Measurements from ENCODE around the gene RBFOX1. TPM values are rescaled to one million over a fixed set of nuclear protein-coding genes. Genes with fewer than 3 reads are reported as not detected.

The RBFOX1 gene
- total and polyA plus RNA-seq, 2 donors (not counting 1 experiment from before 2014, with no cell fraction given): not detected

GRCh38 chr16:7487574-7488323 is 155.1 kb downstream of the RBFOX1 start:
- Histone ChIP-seq H3K27ac (ENCODE audit: low read length in 2 of 2) (no peak overlapping the region), H4K20me1 (ENCODE audit: control insufficient read depth, insufficient read depth, low read length, poor library complexity, severe bottlenecking) (no peaks in the 10 kb centered on the region), H3K4me3 (ENCODE audit: control extremely low read depth in 1 of 5, extremely low read depth in 1 of 5, insufficient read depth in 1 of 5, low read depth in 2 of 5, low read length in 4 of 5) (no peak overlapping the region), H3K79me2 (ENCODE audit: control insufficient read depth, insufficient read depth, low read length) (no peaks in the 10 kb centered on the region), H3K4me1 (ENCODE audit: control insufficient read depth in 2 of 2, insufficient read depth in 2 of 2, low read length in 2 of 2) (no peaks in the 10 kb centered on the region), H3K9ac (ENCODE audit: low read length) (no peak overlapping the region), H3K36me3 (replicated peaks in 1 of 2; ENCODE audit: control extremely low read depth in 1 of 2, control insufficient read depth in 1 of 2, extremely low read depth in 1 of 2, insufficient read depth in 2 of 2, low read length in 1 of 2) (no peaks in the 10 kb centered on the region), H3K9me3 (ENCODE audit: control extremely low read depth in 1 of 3, control insufficient read depth in 2 of 3, insufficient read depth in 1 of 3, low read length in 2 of 3) (peaks cover 0 to 7% (median 0%) of the 10 kb centered on the region in 3 donors), H3K27me3 (replicated peaks in 1 of 4; ENCODE audit: control extremely low read depth in 1 of 4, control insufficient read depth in 3 of 4, insufficient read depth in 4 of 4, low read length in 3 of 4) (no peaks in the 10 kb centered on the region), H3K4me2 (replicated peaks; ENCODE audit: low read depth, low read length, poor library complexity, severe bottlenecking) (no peak overlapping the region), H2AFZ (ENCODE audit: insufficient read depth, low read depth, low read length, poor library complexity, severe bottlenecking) (no peak overlapping the region)
- no peak overlapping the region for H3K27ac Mint-ChIP-seq
- TF ChIP-seq CTCF (IDR thresholded peaks at IDR 0.05) (no peak), EZH2 (IDR thresholded peaks at IDR 0.05; ENCODE audit: borderline replicate concordance, insufficient read depth, low read depth, low read length, poor library complexity, severe bottlenecking) (no peak)
- CTCF ChIA-PET: no interaction called here
- H3K4me1 Mint-ChIP-seq: no peaks in the 10 kb centered on the region
- POLR2A ChIA-PET: no interaction called here
- DNase-seq: no peak
- no peak for ATAC-seq (ENCODE audit: low read depth)
- no peaks in the 10 kb centered on the region for H3K27me3 Mint-ChIP-seq
- intact Hi-C loops (cut with micrococcal nuclease): no loop called here
- H3K9me3 Mint-ChIP-seq (ENCODE audit: insufficient read depth): no peaks in the 10 kb centered on the region
- H3K4me3 Mint-ChIP-seq: no peak overlapping the region
- 90% methylated on average over 8 of the region's 12 CpGs for WGBS (ENCODE audit: insufficient coverage)

- Mint-ChIP-seq H3K9me3 (ENCODE audit: insufficient read depth) (peaks cover 2% of the 10 kb centered on the region), H3K27me3 (no peaks in the 10 kb centered on the region), H3K4me3 (no peak overlapping the region), H3K27ac (no peak overlapping the region), H3K4me1 (no peaks in the 10 kb centered on the region)
- H3K9me3 ChIP-seq (ENCODE audit: control extremely low read depth in 1 of 3, control insufficient read depth in 2 of 3, insufficient read depth in 1 of 3, low read length in 2 of 3): peaks cover 0 to 4% (median 0%) of the 10 kb centered on the region in 3 donors
- TF ChIP-seq CTCF (IDR thresholded peaks at IDR 0.05) (no peak), EZH2 (IDR thresholded peaks at IDR 0.05; ENCODE audit: borderline replicate concordance, insufficient read depth, low read depth, low read length, poor library complexity, severe bottlenecking) (no peak)
- H3K27ac ChIP-seq (ENCODE audit: low read length in 2 of 2): no peak overlapping the region
- no peaks in the 10 kb centered on the region for H3K79me2 ChIP-seq (ENCODE audit: control insufficient read depth, insufficient read depth, low read length)
- H3K4me2 ChIP-seq (replicated peaks; ENCODE audit: low read depth, low read length, poor library complexity, severe bottlenecking): no peak overlapping the region
- H3K36me3 ChIP-seq (replicated peaks in 1 of 2; ENCODE audit: control extremely low read depth in 1 of 2, control insufficient read depth in 1 of 2, extremely low read depth in 1 of 2, insufficient read depth in 2 of 2, low read length in 1 of 2): no peaks in the 10 kb centered on the region
- no peaks in the 10 kb centered on the region for H4K20me1 ChIP-seq (ENCODE audit: control insufficient read depth, insufficient read depth, low read length, poor library complexity, severe bottlenecking)
- no peak overlapping the region for H3K4me3 ChIP-seq (ENCODE audit: control extremely low read depth in 1 of 5, extremely low read depth in 1 of 5, insufficient read depth in 1 of 5, low read depth in 2 of 5, low read length in 4 of 5)
- CTCF ChIA-PET: no interaction called here
- no peak overlapping the region for H3K9ac ChIP-seq (ENCODE audit: low read length)
- no peaks in the 10 kb centered on the region for H3K27me3 ChIP-seq (replicated peaks in 1 of 4; ENCODE audit: control extremely low read depth in 1 of 4, control insufficient read depth in 3 of 4, insufficient read depth in 4 of 4, low read length in 3 of 4)
- H2AFZ ChIP-seq (ENCODE audit: insufficient read depth, low read depth, low read length, poor library complexity, severe bottlenecking): no peak overlapping the region
- no CpG with 5 or more reads among the region's 1 CpG for WGBS (ENCODE audit: insufficient coverage)
- intact Hi-C loops (cut with micrococcal nuclease): no loop called here
- POLR2A ChIA-PET: no interaction called here
- DNase-seq (no peak), ATAC-seq (ENCODE audit: low read depth) (no peak)
- H3K4me1 ChIP-seq (ENCODE audit: control insufficient read depth in 2 of 2, insufficient read depth in 2 of 2, low read length in 2 of 2): no peaks in the 10 kb centered on the region
Observed at GRCh38 chr16:7492122-7492521, 159.5 kb downstream of the RBFOX1 start.
